ENCODE results near the gene TAF4.
"Not testable (repeated sequence)": the region's sequence is repeated elsewhere in the genome, so short reads cannot be mapped to it uniquely, and the experiment has no call there.

TAF4 gene

GRCh38 chr20:62097881-62098407 lies 32.3 kb upstream of the TAF4 start:
- DNase-seq (ENCODE audit: insufficient read length) (no peak), FAIRE-seq (no peak)
- TF ChIP-seq POLR2AphosphoS5 (IDR thresholded peaks at IDR 0.05; ENCODE audit: low read depth, low read length) (no peak), POLR2A (IDR thresholded peaks at IDR 0.05; ENCODE audit: low read depth, low read length) (no peak), TAF1 (IDR thresholded peaks at IDR 0.05; ENCODE audit: borderline replicate concordance, low read depth, low read length) (no peak)

GRCh38 chr20:62096421-62097380 lies 31.0 kb upstream of the TAF4 start:
- FAIRE-seq, result no peak
- no peak for DNase-seq (ENCODE audit: insufficient read length)
- TF ChIP-seq POLR2A (IDR thresholded peaks at IDR 0.05; ENCODE audit: low read depth, low read length), result no peak
- no peak for TF ChIP-seq TAF1 (IDR thresholded peaks at IDR 0.05; ENCODE audit: borderline replicate concordance, low read depth, low read length)
- TF ChIP-seq POLR2AphosphoS5 (IDR thresholded peaks at IDR 0.05; ENCODE audit: low read depth, low read length), result no peak

GRCh38 chr20:62089393-62089792 lies 23.7 kb upstream of the TAF4 start:
- FAIRE-seq (no peak), DNase-seq (ENCODE audit: insufficient read length) (no peak)
- TF ChIP-seq POLR2A (IDR thresholded peaks at IDR 0.05; ENCODE audit: low read depth, low read length) (no peak), POLR2AphosphoS5 (IDR thresholded peaks at IDR 0.05; ENCODE audit: low read depth, low read length) (no peak), TAF1 (IDR thresholded peaks at IDR 0.05; ENCODE audit: borderline replicate concordance, low read depth, low read length) (no peak)

- FAIRE-seq, result no peak
- TF ChIP-seq POLR2A (IDR thresholded peaks at IDR 0.05; ENCODE audit: low read depth, low read length) (no peak), TAF1 (IDR thresholded peaks at IDR 0.05; ENCODE audit: borderline replicate concordance, low read depth, low read length) (no peak), POLR2AphosphoS5 (IDR thresholded peaks at IDR 0.05; ENCODE audit: low read depth, low read length) (no peak)
Measured at GRCh38 chr20:62088258-62089127, 22.8 kb upstream of the TAF4 start.

GRCh38 chr20:62087632-62088031 lies 22.0 kb upstream of the TAF4 start:
- FAIRE-seq (no peak), DNase-seq (ENCODE audit: insufficient read length) (no peak)
- TF ChIP-seq POLR2AphosphoS5 (IDR thresholded peaks at IDR 0.05; ENCODE audit: low read depth, low read length) (no peak), TAF1 (IDR thresholded peaks at IDR 0.05; ENCODE audit: borderline replicate concordance, low read depth, low read length) (no peak), POLR2A (IDR thresholded peaks at IDR 0.05; ENCODE audit: low read depth, low read length) (no peak)

More at GRCh38 chr20:62088258-62089127, 22.8 kb upstream of the TAF4 start:
- DNase-seq (ENCODE audit: insufficient read length), result no peak

- DNase-seq (ENCODE audit: insufficient read length) (no peak), FAIRE-seq (no peak)
- TF ChIP-seq POLR2AphosphoS5 (IDR thresholded peaks at IDR 0.05; ENCODE audit: low read depth, low read length) (no peak), TAF1 (IDR thresholded peaks at IDR 0.05; ENCODE audit: borderline replicate concordance, low read depth, low read length) (no peak), POLR2A (IDR thresholded peaks at IDR 0.05; ENCODE audit: low read depth, low read length) (no peak)
Measured at GRCh38 chr20:62087227-62087626, 21.5 kb upstream of the TAF4 start.

GRCh38 chr20:62085206-62085605 lies 19.5 kb upstream of the TAF4 start:
- TF ChIP-seq POLR2A (IDR thresholded peaks at IDR 0.05; ENCODE audit: low read depth, low read length), result no peak
- no peak for TF ChIP-seq TAF1 (IDR thresholded peaks at IDR 0.05; ENCODE audit: borderline replicate concordance, low read depth, low read length)
- no peak for TF ChIP-seq POLR2AphosphoS5 (IDR thresholded peaks at IDR 0.05; ENCODE audit: low read depth, low read length)
- no peak for DNase-seq (ENCODE audit: insufficient read length)
- FAIRE-seq, result no peak

- FAIRE-seq; DNase-seq (ENCODE audit: insufficient read length): not testable (repeated sequence)
Measured at GRCh38 chr20:62084224-62084623, 18.5 kb upstream of the TAF4 start.

GRCh38 chr20:62083312-62083711 lies 17.6 kb upstream of the TAF4 start:
- DNase-seq (ENCODE audit: insufficient read length) (no peak), FAIRE-seq (no peak)
- TF ChIP-seq POLR2AphosphoS5 (IDR thresholded peaks at IDR 0.05; ENCODE audit: low read depth, low read length) (no peak), POLR2A (IDR thresholded peaks at IDR 0.05; ENCODE audit: low read depth, low read length) (no peak), TAF1 (IDR thresholded peaks at IDR 0.05; ENCODE audit: borderline replicate concordance, low read depth, low read length) (no peak)

- no peak for TF ChIP-seq POLR2AphosphoS5 (IDR thresholded peaks at IDR 0.05; ENCODE audit: low read depth, low read length)
- no peak for TF ChIP-seq POLR2A (IDR thresholded peaks at IDR 0.05; ENCODE audit: low read depth, low read length)
- TF ChIP-seq TAF1 (IDR thresholded peaks at IDR 0.05; ENCODE audit: borderline replicate concordance, low read depth, low read length), result no peak
- FAIRE-seq (no peak), DNase-seq (ENCODE audit: insufficient read length) (no peak)
Measured at GRCh38 chr20:62080249-62080990, 14.7 kb upstream of the TAF4 start.

GRCh38 chr20:62079166-62079565 lies 13.5 kb upstream of the TAF4 start:
- FAIRE-seq, result no peak
- DNase-seq (ENCODE audit: insufficient read length), result no peak
- no peak for TF ChIP-seq POLR2A (IDR thresholded peaks at IDR 0.05; ENCODE audit: low read depth, low read length)
- TF ChIP-seq TAF1 (IDR thresholded peaks at IDR 0.05; ENCODE audit: borderline replicate concordance, low read depth, low read length), result no peak
- no peak for TF ChIP-seq POLR2AphosphoS5 (IDR thresholded peaks at IDR 0.05; ENCODE audit: low read depth, low read length)

All from GM12892 (cell line).